Middle frontal gyrus (tissue), 1 donor: ENCODE data around the gene BAIAP2.

ENCODE experiments used
- DNase-seq: peaks from one replicate; pipeline ENCODE4 v3.0.0-alpha.2; 2015; ENCODE audit warnings: low spot score; ENCODE audit errors: extremely low spot score

The BAIAP2 gene

DNA sequence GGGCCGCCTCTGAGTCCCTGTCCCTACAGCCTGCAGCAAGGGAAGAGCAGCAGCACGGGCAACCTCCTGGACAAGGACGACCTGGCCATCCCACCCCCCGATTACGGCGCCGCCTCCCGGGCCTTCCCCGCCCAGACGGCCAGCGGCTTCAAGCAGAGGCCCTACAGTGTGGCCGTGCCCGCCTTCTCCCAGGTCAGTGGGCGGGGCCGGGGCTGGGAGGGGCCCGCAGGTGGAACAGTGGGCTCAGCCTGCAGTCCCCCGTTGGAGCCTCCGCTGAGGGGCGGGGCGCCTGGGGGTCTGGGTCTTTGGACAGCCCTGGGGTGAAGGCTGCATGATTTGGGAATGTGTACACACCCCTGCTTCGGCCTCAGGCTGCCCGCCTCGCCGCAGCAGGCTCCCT is 71.8 kb downstream of the BAIAP2 start:
- no peak for DNase-seq

DNA sequence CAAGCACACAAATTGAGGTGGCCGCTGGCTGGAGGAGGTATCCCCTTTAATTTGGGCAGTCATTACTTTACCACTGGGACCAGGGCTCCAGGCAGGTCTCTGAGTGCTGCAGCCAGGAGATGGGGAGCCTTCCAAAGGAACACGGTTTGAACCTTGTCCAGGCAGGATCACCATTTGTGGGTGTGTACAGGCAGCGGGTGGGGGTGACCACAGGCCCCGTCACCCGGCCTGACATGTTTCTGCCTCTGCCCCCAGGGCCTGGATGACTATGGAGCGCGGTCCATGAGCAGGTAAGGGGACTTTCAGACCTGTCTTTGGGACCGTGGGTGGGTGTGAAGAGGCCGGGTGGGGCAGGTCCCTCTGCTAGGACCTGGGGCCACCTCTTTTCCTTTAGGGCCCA is 73.3 kb downstream of the BAIAP2 start:
- DNase-seq = no peak

DNA sequence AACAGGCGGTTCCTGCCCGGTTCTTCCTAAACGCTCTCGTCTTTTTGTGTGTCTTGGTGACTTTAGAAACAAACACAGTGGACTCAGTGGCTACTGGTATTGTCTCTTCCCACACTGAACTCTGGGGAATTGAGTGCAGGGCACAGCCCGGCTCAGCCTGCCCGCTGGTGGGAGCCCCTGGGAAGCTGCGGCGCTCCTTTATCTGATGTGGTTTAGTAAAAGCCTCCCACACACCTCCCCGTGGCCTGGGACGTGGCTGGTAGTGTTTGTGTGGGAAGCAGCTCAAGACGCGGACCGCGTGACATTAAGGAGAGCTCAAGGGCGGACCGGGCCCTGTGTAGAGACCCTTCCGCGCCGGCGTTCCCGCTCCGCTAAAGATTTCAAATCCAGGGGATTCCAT is 75.0 kb downstream of the BAIAP2 start:
- no peak for DNase-seq

DNA sequence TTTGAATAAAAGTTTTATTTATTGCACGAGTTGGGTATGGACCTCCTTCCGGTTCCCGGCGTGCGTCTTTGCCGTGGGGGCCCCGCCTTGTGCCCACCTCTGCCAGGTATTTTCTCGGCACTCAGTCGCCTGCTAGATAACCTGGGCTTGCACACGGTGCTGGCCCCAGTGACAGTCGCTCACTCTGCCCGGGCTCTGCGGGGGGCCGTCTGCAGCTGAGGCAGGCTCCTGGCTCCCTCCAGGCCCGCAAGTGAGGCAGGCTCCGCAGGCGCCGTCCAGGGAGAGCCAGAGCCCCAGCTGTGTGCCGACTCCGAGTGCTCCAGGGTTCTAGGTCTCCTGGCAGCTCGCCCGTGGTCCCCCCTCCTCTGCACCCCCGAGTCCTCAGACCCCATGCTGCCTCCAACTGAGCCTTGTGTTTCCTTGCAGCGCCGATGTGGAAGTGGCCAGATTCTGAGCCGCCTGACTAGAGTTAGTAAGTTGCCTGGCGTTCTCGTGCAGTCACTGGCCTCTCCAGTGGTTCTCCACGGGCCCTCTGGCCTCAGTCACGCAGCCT is 75.6 kb downstream of the BAIAP2 start:
- no peak for DNase-seq

DNA sequence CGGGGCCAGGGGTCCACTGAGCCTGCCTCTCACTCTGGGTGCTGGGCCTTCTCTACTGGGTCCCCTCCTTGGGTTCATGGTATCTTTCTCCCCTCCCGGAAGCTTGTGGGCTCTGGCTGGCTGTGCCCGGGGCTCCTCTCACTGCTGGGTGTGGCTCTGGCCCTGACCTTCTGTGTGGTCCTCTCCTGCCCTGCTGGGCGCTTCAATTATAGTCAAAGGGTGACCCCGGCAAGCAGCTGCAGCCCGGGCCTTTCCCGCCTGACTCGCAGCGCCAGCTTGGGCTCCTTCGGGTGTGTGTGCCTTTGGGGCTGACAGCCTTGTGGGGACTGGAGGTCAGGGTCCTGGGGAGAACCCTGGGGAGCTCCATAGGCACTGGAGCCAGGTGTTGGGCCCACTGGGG is 76.1 kb downstream of the BAIAP2 start:
- DNase-seq = no peak

DNA sequence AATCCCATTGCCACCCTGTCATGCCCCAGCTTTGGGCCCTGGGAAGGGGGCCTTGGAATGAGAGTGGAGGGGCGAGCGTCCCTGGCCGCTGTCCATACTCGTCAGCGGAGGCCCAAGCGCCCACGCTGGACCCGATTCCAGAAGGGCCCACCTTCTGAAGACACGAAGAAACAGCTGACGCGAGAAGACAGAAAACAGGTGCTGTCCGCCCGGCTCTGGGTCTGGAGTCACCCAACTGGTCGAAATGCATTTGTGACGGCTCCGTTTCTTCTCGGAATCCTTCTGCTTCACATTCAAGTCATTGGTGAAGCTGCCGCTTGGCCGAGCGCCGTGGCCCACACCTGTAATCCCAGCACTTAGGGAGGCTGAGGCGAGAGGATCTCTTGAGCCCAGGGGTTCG is 77.5 kb downstream of the BAIAP2 start:
- no peak for DNase-seq

DNA sequence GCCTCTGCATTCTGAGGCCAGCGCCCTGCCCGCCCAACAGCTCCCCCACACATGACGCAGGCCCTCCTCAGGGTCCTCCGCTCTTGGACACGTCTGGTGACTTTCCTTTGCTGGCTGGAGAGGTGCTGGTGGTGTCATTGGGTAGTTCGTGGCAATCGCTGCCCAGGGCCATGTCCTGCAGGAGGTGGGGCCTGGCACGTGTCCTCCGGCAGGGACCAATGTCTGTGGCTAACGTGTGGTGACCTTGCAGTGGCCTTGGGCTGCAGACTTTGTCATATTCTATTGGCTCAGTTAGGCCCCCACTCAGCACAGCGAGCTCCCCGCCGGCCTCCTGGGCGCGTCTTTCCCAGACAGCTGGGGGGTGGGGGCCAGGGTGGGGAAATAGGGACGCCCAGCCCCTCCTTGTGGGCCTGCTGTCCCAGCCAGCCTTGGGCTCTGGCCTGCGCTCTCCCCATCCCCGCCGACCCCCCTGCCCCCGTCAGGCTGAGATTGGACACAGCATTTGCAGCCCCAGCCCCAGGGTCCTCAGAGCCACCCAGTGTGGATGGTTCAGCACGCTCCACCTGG is 78.3 kb downstream of the BAIAP2 start:
- DNase-seq = no peak

DNA sequence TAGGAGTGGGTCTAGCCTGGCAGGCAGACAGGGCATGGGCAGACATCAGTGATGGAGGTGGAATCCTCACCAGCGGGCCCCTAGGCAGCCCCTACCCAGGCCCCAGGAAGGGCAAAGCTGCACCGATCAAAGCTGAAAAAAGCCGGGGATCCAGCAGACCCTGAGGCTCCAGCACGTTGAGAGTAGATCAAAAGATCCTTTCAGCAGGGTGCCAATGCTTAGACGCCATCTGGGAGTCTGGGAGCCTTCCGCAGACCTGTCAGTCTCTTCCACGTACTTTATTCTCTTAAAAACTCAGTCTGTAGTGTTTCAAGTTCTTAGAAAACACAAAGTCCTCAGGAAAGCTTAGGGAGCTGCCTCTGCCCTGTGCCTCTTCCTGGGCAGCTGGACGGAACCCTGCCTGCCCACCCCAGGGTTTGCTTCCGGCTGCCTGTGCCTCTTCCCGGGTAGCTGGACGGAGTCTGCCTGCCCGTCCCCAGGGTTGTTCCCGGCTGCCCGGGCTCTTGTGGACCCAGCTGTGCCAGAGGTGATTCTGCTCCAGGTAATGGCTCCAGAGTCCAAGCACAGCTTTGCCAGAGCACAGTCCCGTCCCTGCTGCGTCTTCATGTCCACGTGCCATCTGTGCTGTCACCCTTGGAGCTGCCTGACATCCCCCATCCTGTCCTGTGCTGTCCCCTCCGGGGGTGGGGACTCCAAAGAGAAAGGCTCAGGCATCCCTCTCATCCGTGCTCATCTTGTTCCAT is 79.6 kb downstream of the BAIAP2 start:
- no peak for DNase-seq

DNA sequence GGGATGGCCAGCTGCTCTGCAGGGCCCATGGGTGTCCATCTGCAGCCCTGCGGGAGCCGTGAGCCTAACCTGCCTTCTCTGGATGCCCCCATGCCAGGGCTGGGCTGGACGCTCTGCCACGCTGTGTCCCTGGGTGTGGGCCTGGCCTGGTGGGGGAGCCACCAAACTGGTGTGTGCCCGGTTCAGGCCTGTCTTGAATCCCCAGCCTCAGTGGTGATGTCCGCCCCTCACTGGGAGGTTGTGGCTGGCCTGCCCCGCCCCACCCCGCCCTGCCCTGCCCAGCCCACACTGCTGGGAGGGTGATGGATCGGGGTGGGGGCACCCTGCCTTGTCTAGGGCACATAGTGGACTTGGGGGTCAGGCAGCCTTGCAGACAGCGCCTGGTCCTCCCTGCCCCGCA is 80.3 kb downstream of the BAIAP2 start:
- no peak for DNase-seq

DNA sequence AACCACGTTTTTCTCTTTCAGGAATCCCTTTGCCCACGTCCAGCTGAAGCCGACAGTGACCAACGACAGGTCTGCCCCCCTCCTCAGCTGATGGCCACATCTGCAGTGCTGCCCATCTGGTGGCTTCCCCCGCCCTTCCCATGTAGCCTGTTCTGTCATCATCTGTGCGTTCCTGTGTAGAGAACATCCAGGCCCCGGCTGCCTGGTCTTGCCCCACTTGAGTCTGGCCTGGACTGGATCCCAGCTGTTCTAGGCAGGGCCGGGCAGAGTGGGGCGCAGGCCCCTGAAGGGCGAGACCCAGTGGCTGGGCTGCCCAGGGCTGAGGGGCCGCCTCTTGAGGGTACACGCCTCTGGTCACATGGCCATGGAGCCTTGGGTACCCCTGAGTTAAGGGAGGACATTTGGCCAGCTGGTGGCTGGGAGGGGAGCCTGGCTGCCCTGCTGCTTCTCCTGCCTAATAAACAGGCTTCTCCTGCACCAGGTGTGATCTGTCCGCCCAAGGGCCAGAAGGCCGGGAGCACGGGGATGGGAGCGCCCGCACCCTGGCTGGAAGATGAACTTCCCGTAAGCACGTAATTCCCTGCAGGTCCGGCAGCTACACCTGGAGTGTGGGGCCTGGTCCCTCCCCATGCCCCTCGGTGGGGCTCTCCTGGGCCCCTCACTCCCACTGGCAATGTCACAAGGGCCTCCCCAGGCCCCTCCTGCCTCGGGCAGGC is 81.0 kb downstream of the BAIAP2 start:
- DNase-seq = no peak

DNA sequence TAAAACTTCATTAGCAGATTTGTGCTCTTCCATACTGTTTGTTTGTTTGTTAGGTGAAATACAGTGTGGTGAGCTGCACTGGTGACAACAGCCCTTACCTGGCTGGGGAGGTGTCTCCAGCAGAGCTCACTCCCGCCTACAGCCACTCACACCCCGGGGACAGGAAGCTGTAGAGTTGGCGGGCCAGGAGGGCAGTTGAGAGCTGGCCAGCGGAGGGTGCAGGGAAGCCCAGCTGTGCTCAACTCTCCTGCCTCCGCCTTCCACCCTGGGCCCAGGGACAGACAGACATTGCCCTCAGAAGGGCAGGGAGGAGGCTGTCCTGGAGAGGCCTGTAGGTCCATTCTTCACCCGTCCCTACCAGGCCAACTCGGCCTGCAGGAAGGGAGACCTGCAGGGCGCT is 81.8 kb downstream of the BAIAP2 start:
- no peak for DNase-seq

DNA sequence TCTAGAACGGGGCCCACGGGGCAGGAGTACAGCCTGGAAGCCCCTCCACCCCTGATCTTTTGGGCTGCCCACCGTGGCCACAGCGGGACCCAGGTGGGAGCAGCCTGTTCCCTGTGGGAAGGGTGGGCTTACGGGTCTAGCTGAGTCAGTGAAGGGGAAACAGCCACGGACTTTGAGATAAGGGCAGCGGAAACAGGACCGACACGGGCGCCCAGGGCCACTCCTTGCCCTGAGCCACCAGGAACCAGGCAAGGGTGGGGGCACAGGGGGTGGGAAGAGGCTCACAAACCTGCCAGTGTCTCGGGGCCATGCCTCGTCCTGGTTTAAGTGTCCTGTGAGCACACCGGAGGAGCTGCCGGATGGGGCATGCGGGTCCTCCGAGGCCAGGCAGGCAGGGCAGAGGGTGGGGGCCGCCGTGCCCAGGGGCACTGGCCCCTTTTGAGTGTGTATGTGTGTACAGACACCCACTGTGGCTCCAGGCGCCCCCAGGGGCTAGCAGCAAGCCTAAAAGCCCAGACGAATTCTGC is 82.8 kb downstream of the BAIAP2 start:
- no peak for DNase-seq

DNA sequence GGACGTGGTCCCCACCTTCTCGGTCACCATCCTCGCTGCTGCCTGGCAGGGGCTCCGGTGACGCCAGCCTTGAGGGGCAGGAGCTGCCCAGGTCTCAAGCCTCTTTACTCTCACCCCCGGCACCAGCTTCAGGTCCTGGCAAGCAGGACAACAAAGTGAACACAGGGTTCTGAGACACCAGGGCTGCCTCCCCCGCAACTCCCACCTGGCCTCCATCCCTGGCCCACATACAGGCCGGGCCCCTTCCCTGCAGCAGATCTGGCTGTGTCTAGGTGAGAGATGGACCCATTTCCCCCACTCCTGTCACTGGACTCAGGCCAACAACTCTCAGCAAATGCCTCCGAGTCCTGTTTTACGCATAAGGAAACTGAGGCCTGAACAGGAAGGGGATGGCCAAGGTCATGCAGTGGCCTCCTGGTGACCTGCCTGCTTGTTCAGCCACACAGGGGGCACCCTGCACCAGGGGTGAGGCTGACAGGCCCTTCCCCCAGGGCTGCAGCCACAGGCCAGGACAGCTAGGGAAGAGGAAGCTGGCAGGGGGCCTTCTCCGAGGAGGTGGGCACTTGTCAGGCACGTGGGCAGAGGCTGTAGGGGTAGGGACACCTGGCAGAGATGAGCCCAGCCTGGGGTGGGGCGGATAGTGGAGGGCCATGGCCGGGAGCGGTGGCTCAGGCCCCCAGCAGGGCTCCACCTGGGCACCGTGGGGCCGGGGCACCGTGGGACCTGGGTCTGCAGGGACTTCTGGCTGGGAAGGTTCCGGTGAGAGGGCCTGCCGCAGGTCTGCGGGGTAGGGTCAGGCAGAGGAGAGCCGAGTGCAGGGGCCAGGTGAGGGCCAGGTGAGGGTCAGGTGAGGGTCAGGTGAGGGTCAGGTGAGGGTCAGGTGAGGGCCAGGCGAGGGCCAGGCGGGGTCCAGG is 83.6 kb downstream of the BAIAP2 start:
- DNase-seq = no peak

DNA sequence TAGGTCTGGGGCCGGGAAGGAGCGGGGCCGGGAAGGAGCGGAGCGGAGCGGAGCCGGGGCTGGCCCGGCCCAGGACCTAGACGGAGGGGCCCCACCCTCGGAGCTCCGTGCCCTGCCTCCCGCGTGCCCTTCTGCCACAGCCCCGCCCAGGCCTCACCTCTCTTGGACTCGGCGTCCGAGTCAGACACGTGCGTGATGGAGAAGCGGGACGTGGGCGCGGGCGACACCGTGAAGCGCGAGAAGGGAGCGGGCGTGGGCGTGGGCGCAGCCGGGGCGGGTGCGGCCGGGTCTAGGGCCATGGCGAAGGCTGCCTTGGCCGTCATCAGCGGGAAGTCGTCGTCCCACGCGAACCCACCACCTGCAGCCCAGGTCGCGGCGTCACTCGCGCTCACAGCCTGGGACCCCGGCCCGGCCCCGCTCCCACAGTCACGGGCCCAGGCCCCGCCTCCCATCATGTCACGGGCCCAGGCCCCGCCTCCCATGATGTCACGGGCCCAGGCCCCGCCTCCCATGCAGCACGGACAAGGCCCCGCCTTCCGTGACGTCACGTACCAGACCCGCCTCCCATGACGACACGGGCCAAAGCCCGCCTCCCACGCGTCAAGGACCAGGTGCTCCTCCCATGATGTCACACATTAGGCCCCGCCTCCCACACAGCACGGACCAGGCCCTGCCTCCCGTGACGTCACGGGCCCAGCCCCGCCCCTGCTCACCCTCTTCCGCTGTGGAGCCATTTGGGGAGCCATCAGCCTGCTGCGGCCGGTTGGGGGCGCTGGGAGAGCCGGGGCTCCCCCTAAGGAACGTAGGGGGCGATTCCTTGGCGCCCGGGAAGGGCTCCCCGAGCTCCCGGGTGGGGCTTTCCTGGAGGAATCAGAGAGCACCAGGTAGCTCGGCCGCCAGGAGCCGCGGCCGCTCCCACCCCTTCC is 84.5 kb downstream of the BAIAP2 start:
- peak; percentile 74 for DNase-seq

DNA sequence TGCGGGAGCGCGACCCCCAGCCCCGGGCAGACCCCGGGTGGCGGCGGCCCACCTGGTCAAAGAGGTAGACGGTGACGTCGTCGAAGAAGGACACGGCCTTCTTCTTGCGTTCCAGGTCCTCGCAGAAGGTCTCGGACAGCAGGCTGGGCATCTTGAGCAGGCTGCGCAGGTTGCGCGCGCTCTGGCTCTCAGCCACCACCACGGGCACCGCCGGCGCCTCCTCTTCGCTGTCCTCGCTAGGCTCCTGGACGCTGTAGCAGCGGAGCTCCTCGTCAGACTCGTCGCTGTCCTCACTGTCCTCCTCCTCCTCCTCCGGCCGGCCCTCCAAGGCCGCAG is 85.2 kb downstream of the BAIAP2 start:
- no peak for DNase-seq

DNA sequence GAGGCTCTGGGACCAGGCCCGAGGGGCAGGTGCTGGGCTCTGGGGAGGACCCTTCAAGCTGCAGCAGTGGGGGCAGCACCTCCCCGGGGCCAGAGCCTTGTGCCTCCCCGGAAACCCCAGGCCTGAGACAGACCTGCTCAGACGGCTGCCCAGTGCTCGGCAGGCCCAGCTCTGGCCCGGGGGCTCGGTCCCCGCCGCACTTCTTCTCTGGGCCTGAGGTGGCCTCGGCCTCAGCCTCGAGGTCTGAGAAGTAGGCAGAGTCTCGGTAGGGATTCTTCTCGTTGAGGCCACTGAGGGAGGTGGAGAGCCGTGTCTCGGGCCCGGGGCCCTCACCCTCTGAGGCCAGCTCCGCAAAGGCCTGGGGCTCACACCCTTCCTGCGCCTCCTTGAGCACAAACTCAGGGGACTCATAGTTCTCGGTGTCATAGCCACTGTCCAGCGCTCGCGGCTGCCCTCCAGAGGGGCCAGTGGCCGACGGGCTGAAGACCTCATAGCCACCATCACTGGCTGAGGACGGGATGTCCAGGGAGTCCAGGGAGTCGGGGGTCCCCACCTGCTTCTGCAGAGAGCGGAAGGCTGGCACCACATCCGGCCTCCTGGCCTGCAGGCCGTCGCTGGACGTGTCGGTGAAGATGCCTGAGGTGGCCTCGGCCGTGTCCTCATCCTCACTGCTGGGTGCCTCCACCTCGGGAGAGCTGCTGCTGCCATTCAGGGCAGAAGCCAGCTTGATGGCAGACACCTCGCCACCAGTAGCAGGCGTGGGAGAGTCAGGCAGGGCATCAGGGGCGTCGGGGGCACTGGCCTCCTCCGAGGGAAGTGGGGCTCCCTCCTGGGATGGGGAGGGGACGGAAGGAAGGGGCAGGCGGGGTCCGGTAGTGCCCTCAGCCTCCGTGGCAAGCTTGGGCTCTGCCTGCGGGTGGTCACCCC is 86.0 kb downstream of the BAIAP2 start:
- DNase-seq = no peak

DNA sequence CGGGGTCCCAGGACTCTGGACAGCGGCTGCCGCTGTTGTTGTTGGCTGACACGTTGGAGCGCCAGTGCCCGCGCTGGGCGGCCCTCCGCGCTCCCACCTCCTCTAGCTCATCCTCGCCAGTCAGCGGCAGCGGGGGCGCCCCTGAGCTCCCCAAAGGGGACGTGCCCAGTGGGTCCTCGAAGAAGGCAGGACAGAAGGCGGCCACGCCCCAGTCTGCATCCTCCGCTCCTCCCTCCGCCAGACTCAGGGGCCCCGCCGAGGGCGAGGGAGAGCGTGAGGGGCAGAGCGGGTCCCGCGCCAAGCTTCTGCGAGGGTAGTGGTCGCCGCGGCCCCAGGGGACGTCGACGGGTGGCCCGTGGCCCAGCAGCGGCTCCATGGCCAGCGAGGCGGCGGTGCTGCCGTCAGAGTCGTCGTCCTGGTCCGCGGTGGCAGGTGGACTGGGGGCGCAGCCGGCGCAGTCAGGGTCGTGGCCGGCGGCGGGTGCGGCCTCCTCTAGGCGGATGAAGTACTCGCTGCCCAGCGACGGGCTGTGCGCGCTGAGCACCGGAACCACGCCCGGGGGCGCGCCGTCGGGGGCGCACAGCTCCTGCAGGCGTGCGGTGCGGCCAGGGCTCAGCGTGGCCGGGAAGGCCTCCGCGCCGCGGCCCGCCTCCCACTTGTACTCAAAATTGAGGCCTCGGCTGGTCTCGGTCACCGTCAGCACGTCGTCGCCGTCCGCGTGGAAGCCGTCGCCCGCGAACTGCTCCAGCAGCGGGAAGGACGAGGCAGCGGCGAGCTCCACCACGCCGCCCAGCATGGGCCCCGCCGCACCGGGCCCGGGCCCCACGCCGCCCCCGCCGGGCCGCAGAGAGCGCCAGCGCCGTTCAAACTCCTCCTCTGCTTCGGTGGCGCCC is 87.1 kb downstream of the BAIAP2 start:
- no peak for DNase-seq
